AG08396 (cell line): Measurements from ENCODE around the gene PRPSAP1.
"Not testable (repeated sequence)": the region's sequence is repeated elsewhere in the genome, so short reads cannot be mapped to it uniquely, and the experiment has no call there.

Experiments
- DNase-seq: peaks from one replicate; pipeline ENCODE4 v3.0.0; 2012; ENCODE audit warnings: low spot score, mixed read lengths

The PRPSAP1 gene

GRCh38 chr17:76277300-76278267, 76.1 kb downstream of the PRPSAP1 start:
- no peak for DNase-seq

GRCh38 chr17:76276461-76277299, 77.0 kb downstream of the PRPSAP1 start:
- DNase-seq: peak; percentile 67

GRCh38 chr17:76276069-76276431, 77.7 kb downstream of the PRPSAP1 start:
- DNase-seq: no peak

- DNase-seq: no peak
Measured at GRCh38 chr17:76275382-76276068, 78.2 kb downstream of the PRPSAP1 start.

DNA sequence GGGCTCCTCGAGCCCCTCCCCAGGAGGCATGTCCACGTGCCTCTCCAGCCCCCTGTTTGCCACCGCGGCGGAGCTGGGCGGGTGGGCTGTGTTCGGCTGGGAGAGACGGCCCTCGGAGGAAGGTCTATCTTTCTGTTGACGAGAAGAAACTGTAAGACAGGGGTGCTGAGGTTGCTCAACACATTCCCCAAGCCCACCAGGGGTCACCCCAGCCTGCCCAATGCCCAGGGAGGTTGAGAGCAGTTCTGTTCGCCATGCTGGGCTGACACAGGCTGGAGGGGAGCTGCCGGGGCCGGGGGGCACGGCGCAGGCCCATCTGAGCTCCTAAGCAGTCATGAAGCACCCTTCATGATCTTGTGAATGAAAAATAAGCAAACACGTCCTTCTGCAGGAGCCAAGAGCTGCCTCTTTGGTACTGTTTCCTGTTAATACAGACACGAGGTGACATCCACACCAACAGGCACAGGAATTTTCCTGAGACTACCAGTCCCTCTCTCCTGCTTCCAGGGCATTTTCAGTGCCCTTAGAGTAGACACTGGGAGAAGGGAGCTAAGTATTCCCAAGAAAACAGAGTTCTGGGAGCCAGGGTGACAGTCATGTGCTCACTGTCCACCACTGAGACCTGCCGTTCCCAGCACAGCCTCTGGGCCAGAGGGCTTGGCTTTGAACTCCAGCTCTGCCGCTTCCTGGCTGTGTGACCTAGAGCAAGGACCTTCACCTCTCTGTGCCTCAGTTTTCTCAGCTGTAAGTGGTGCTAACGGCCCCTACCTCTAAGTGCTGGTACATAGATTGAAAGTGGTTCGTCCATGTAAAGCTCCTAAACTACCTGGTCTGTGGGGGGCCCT, 79.4 kb downstream of the PRPSAP1 start:
- no peak for DNase-seq

DNA sequence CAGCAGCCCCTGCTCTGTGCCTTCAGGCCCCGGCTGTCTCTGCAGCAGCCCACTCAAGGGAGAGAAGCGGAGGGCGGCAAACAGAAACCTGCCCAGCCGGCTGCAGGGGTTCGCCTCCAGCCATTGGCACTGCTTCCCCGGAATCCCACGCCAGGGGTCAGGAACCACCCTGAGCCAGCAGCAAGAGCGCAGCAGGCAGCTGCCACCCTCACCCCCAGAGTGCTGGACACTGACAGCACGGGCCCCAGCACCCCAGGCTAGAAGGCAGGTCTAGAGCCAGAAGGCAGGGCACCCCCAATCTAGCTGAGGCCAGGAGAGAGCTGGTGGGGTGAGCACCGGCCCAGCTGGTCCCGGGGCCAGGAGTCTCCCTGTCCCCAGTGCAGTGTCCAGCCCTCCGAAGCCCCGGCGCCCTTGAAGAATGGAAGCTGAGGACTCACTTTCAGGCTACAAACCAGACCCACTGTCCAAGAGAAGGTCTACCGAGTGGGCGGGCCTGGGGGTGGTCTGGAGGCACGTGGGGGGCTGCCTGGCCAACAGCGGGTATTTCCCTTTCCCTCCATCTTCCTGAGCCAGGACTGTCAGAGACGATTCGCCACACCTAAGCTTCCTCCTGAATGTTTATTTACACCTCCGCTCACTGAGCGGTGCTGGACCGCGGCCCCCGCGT, 80.1 kb downstream of the PRPSAP1 start:
- DNase-seq: no peak

GRCh38 chr17:76272541-76273444, 80.9 kb downstream of the PRPSAP1 start:
- DNase-seq: no peak

GRCh38 chr17:76271669-76272540, 81.8 kb downstream of the PRPSAP1 start:
- no peak for DNase-seq

- no peak for DNase-seq
Measured at GRCh38 chr17:76270770-76271668, 82.7 kb downstream of the PRPSAP1 start.

GRCh38 chr17:76270127-76270592, 83.6 kb downstream of the PRPSAP1 start:
- DNase-seq: no peak

DNA sequence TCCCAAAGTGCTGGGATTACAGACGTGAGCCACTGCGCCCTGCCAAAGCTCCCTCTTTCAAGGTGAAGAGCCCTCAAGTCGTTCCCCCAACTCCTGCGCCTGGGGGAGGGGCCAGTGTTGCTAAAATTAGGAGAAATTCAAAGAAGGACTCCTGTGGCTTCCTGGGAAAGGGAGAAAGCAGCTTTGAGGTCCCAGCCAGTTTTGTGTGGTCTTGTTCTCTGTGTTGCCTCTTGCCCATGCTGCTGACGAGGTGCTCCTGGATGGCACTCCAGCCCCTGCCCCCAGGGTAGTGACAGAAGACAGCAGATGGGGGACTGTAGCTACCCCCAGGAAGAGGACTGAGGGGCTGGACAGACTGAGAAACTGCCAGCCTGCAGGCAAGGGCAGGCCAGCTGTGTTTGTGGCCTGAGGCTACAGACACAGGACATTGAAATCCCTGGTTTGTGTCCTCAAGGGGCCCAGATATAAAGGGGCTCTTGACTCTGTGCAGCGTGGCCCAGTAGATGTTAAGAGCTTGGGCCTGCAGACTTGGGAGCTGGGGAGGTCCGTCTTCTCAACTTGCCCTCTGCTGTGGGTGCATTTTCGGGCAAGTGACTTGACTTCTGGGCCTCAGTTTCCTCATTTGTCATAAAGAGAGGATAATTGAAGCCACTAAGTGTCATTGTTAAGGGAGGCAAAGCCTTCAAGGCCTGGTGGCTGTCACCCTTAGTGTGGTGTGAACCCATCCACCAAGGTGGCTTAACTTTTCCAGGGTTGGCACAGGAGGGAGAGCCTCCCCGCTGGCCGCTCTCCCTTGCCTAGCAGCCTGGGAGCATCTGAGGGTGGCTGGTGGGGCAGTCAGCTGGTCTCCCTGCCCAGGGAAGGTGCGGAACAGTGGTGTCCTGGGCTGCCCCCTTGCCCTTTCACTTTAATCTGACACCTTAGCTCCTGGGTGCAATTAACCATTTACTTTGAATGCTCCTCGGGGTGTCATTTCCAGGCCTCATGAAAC, 84.4 kb downstream of the PRPSAP1 start:
- DNase-seq: no peak

- peak; percentile 58 for DNase-seq
Measured at GRCh38 chr17:76268015-76268749, 85.5 kb downstream of the PRPSAP1 start.

- DNase-seq: not testable (repeated sequence)
Measured at GRCh38 chr17:76267581-76268001, 86.1 kb downstream of the PRPSAP1 start.

GRCh38 chr17:76267051-76267576, 86.6 kb downstream of the PRPSAP1 start:
- DNase-seq: no peak

DNA sequence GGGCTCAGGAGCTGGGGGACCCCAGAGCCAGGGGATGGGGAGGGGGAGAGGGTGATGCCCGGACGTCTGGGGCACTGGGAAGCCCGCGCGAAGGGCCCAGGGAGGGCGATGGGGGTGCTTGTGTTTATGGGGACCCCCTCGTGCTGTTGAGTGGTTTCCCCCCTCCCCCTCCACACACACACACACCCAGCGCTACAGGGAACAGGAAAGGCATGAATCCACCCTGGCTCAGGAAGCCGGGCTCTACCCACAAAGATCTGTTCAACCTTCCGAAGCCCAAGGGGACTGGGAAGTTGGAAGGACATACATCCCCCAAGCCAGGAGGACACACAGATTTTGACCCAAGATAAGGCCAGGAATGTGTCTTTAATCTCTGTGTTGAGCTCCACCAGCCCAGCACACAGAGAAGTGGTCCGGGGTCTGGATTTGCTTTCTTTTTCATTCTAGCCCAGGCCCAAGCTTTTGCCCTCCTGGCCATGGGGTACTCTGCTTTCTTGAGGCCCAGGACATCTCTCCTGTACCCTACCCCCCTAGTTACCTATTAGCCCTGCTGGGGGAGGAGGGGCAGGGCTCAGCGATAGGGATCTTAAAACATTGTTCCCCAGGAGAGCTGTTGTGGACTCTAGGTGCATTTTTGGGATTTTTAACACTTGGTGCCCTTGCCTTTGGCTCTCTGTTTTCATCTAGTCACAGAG, 87.3 kb downstream of the PRPSAP1 start:
- DNase-seq: peak; percentile 41
